ENCODE measurements around the gene ADCY7. TPM values are rescaled to one million over a fixed set of nuclear protein-coding genes. Genes with fewer than 3 reads are reported as not detected.

The ADCY7 gene
- total RNA-seq, 1 experiment from 2014 or later = 4.0 TPM

DNA sequence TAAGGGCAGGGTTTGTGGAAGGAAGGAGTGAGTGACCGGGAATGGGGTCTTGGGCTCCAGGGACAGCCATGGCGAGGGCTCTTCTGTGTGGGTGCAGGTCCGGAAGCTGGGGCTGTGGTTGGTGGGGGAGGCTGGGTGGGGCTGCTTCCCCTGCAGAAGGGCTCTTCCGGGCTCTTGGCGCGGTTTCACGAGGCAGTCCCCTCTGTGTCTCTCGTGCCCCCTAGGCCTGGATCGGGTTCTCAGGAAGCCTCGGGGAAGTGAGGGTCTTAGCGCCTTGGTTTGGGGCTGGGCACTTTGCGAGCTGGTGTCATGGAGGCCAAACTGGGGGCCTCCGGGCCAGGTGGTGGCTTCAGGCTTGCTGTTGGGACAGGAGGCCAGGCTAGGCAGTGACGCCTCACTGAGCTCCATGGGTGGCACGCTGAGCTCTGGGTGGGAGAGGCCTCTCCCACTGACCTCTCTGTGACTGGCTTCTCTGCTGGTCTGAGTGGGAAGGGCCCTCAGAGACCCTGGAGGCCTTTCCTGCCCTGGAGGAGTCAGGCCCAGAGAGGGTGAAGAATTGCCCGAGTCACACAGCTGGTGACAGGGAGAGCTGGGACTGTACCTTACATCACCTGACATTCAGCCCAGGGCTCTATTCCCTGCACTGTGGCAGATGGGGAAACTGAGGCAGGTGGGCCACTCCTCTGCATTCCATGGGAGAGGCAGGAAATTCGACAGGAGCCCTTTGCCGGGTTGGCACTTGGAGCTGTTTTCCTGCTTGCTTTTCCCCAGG lies 8.2 kb downstream of the ADCY7 start:
- Histone ChIP-seq H2AK5ac (ENCODE audit: insufficient read length, low read length) (no peak overlapping the region), H3K4me1 (ENCODE audit: insufficient read depth, low read length) (0 out of 2 replicates have a peak, but pooled peaks cover 2% of the 10 kb centered on the region), H3K9ac (ENCODE audit: extremely low read depth, insufficient read length, low read length) (no peak overlapping the region), H4K8ac (replicated peaks; ENCODE audit: insufficient read length, low read depth, low read length) (no peak overlapping the region), H4K5ac (ENCODE audit: insufficient read length, low read depth, low read length) (no peak overlapping the region), H2BK15ac (ENCODE audit: low read depth, low read length) (no peak overlapping the region), H3T11ph (ENCODE audit: low read length) (no peak overlapping the region), H3K9me3 (ENCODE audit: control insufficient read depth, low read depth, low read length) (no peaks in the 10 kb centered on the region), H3K79me1 (ENCODE audit: insufficient read depth, low read depth, low read length, poor library complexity, severe bottlenecking) (no peaks in the 10 kb centered on the region), H3K4me2 (ENCODE audit: insufficient read depth, insufficient read length, low read length) (no peak overlapping the region), H3K23ac (ENCODE audit: insufficient read length, low read depth, low read length) (no peak overlapping the region), H4K91ac (ENCODE audit: insufficient read length, low read depth, low read length) (no peak overlapping the region), H3K23me2 (ENCODE audit: insufficient read length, low read depth, low read length, poor library complexity, severe bottlenecking) (no peaks in the 10 kb centered on the region), H3K27ac (ENCODE audit: insufficient read length, low read depth, low read length) (no peak overlapping the region), H2BK5ac (ENCODE audit: insufficient read length, low read length) (no peak overlapping the region), H2BK12ac (ENCODE audit: insufficient read length, low read depth, low read length) (no peak overlapping the region), H3K4ac (ENCODE audit: low read depth, low read length) (no peak overlapping the region), H3K27me3 (ENCODE audit: insufficient read depth, low read length) (no peaks in the 10 kb centered on the region), H3K14ac (ENCODE audit: insufficient read depth, low read length) (no peak overlapping the region), H3K18ac (ENCODE audit: insufficient read length, low read depth, low read length) (no peak overlapping the region), H2BK20ac (ENCODE audit: low read depth, low read length, poor library complexity, severe bottlenecking) (no peak overlapping the region), H3K56ac (ENCODE audit: insufficient read length, low read depth, low read length) (no peak overlapping the region), H3K79me2 (ENCODE audit: insufficient read depth, low read length) (no peaks in the 10 kb centered on the region), H2AFZ (ENCODE audit: low read length) (no peak overlapping the region), H4K20me1 (ENCODE audit: control insufficient read depth, insufficient read depth, insufficient read length) (no peaks in the 10 kb centered on the region), H2BK120ac (ENCODE audit: low read depth, low read length, poor library complexity, severe bottlenecking) (no peak overlapping the region)
- H3K4me1 Mint-ChIP-seq = peaks cover 5 to 12% of the 10 kb centered on the region in 2 experiments
- no peak overlapping the region for H3K4me3 Mint-ChIP-seq
- TF ChIP-seq, protein P1, sequence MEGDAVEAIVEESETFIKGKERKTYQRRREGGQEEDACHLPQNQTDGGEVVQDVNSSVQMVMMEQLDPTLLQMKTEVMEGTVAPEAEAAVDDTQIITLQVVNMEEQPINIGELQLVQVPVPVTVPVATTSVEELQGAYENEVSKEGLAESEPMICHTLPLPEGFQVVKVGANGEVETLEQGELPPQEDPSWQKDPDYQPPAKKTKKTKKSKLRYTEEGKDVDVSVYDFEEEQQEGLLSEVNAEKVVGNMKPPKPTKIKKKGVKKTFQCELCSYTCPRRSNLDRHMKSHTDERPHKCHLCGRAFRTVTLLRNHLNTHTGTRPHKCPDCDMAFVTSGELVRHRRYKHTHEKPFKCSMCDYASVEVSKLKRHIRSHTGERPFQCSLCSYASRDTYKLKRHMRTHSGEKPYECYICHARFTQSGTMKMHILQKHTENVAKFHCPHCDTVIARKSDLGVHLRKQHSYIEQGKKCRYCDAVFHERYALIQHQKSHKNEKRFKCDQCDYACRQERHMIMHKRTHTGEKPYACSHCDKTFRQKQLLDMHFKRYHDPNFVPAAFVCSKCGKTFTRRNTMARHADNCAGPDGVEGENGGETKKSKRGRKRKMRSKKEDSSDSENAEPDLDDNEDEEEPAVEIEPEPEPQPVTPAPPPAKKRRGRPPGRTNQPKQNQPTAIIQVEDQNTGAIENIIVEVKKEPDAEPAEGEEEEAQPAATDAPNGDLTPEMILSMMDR (conservative IDR thresholded peaks at IDR 0.05) = no peak
- peak overlapping the region in 1 of 3 experiments; percentile 40; a peak in 1 of 7 replicates for H3K27ac Mint-ChIP-seq
- no CpG with 5 or more reads among the region's 18 CpGs for WGBS (ENCODE audit: extremely low coverage, insufficient read length, low lambda C conversion rate)
- DNase-seq = no peak
- H3K9me3 Mint-ChIP-seq = peaks cover 0 to 2% of the 10 kb centered on the region in 2 experiments; a peak in 2 of 5 replicates
- H3K36me3 Mint-ChIP-seq (ENCODE audit: insufficient read depth in 1 of 3, low read depth in 3 of 3) = peaks cover 0 to 5% (median 0%) of the 10 kb centered on the region in 3 experiments; a peak in 3 of 7 replicates
- H3K27me3 Mint-ChIP-seq (ENCODE audit: low read depth) = no peaks in the 10 kb centered on the region; the same call in 1 of the 2 replicates

All from H9 (cell line).